CD4-positive, alpha-beta T cell treated with Interleukin-12 subunit alpha and Interleukin-12 subunit beta, for 1 hour (primary cell): Measurements from ENCODE around the gene ADAMTS9.

ENCODE experiments used
- DNase-seq: peaks from one replicate; pipeline ENCODE4 v3.0.0-alpha.2; 2020

The ADAMTS9 gene

DNA sequence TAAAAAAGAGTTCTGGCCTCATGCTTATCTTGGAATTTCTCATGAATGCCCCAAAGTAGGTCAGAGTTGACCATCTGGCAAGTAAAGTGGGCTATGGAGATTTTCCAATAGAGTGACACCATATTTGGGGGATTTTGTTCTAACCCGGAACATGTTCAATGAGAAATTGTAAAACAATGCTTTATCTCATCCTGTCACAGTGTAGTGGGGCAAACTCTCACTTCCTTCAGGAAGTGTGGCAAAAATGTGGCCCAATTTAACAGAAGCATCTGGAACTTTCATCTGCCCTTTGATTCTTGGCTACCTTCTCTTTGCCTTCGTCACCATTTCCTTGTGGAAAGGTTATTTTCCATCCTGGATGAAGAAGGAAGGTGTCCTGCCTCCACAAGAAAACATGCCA is 70.8 kb downstream of the ADAMTS9 start:
- DNase-seq = no peak

DNA sequence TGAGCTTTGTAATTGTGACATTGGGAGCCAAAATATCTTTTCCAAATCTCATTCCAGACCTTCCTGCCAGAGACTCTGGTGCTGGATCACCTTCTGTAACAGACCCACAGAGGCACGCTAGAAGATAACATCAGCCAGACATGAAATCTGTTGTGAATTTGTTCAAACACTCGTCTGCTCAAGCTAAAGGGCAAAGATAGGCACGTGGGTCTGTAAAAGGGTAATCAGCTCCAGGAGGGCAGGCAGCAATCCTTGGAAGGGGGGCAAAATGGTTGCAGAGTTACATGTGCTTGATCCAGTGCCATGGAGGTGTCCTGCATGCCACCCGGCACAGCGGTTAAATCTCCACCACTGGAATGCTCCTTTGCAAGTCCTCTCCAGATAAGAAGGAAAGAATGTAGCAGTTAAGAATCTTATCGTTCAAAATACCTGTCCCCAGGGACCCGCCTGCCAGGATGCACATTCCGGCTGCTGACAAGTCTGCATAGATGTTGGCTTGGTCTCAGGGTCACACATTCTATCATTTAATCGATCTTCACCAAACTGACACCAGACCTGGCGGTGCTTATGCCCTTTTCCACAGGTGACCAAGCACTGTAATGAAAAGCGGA is 74.8 kb downstream of the ADAMTS9 start:
- DNase-seq = no peak

DNA sequence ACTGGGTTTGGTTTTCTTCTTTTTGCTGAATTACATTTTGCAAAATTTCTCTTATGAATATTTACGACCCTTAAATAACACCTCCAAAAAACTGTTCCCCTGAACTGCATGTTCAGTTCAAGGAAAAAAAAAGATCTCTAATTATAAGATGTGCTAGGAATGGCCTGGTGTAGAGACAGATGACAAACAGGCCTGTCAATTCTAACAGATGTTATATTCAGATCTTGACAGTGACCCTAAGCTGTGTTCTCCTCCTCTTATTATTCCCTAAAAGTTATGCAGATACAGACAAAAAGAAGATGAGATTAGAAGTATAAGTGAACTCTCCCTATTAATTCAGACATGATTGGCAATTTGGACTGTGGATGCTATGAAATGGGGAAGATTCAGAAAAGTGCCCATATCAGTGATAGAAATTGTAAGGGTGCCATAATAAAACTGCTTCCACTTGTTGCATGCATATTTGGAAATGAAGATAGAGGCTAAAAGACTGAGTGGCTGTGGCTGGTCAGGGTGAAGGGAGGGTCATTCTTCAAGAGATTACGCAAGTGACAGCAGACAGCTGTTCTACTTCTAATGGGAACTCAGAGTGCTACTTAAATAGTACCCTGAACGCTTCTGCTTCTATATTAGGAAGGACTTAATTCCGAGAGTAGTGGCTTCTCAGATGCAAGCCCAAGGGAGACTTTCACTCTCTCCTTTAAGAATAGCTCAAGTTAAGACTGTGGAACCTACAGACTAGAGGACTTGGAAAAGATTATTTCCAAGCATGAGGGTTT is 75.5 kb downstream of the ADAMTS9 start:
- DNase-seq = no peak

DNA sequence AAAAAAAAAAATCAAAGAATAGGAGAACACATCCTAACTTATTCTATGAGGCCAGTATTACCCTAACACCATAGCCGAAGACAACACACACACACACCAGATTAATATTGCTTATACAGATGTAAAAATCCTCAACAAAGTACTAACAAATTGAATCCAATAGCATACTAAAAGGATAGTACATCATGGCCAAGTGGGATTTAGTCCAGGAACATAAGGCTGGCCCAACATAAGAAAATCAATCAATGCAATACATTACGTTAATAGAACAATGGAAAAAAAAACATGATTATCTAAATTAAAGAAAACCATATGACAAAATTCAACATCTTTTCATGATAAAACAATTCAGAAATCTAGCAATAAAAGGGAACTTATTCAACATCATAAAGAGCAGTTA is 79.1 kb downstream of the ADAMTS9 start:
- no peak for DNase-seq

DNA sequence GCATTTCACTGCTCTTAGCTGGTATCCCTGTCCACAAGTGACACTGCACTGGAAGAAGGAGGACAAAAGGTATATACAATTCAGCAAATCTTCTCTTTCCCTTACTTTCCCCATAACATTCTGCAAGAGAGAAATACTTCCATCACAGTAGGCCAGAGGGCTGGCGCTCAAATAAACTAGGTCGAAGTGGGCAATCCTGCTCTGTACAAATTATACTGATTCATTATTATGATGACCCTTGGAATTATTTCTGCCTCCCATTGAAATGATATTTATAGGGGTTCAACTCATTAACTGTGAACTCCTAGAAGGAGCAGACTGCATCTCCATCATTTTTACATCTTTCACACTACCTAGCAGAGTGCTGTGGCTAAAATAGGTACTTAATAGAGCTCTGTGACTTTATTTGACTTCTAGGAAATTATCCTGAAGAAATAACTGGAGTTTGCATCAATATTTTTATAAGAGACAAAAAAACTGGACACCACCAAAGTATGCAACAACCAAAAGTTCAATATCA is 80.7 kb downstream of the ADAMTS9 start:
- DNase-seq = no peak

DNA sequence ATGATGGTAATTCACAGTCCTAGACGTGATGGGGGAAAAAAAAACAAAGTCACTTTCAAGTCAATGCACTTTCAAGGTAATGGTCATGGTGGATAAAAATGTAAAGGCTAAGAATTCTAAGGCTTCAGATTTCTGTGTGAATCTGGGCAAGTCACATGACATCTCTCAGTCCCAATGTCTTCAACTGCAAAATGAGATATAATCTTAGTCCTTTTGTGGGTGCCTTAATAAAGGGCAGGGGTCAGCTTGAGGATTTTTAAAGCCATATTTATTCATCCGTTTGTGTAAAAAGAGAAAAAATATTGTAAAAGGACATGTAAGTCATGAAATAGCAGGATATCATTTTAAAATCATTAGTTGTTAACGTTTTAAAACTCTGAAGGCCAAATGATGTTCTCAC is 83.5 kb downstream of the ADAMTS9 start:
- no peak for DNase-seq

DNA sequence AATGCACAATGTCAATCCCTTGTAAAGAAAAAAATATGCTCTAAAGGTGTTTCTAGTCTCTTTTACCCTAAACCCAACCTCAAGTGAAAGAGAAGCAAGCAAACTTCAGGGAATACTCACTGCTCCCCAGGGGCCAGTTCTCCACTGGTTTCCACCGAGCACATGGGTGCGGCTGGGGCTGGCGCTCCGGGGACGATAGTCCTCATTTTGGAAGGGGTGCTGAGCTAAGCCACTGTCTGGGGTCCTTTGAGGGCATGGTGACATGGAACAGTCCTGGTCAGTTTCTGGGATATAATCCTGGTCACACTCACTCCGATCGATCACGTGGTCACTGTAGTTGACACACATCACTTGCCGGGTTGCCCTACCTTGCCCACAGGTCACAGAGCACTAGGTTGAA is 86.0 kb downstream of the ADAMTS9 start:
- no peak for DNase-seq

DNA sequence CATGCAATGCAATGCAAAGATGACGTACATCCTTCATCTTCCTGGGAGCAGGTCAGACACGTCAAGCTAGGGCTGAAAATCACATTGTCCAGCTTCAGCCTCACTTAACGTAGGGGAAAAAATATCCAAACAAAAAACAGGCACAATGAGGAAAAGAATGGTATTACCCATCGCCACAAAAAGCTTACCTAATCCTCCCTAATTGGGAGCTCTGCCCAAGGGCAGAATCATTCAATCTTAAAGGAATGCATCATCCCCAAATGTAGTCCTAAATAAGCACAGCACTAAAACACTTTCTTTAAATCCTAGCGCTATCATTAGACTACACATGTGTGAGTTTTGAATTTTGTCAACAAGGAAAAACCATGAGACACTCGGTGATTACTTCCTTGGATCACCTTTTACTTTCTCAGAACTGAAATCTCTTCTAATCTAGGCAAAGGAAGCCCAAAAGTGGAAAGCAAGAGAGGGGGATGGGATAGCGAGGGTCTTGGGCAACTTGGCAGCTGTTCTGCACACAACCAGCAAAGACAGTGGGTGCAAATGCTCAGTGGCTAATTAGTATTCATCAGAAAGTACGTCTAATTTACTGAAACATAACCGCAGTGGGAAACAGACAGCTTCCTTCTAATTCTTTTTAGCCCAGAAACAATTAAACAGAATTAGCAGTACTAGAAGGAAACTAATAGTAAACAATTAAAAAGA is 87.4 kb downstream of the ADAMTS9 start:
- DNase-seq = no peak

DNA sequence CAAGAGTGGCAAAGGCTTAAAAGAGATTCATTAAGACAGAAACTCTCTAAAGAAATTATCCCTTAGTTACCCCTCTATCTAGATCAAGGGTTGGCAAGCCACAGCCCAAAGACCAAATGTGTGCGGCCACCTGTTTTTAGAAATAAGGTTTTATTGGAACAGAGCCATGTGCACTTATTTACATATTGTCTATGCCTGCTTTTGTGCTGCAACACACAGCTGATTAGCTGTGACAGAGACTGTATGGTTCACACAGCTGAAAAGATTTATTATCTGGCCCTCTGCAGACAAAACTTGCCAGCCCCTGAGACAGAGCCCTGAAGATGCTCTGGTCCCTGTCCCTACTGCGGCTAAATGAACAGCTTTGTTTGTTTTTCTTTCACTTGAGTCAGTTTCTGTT is 88.1 kb downstream of the ADAMTS9 start:
- no peak for DNase-seq

DNA sequence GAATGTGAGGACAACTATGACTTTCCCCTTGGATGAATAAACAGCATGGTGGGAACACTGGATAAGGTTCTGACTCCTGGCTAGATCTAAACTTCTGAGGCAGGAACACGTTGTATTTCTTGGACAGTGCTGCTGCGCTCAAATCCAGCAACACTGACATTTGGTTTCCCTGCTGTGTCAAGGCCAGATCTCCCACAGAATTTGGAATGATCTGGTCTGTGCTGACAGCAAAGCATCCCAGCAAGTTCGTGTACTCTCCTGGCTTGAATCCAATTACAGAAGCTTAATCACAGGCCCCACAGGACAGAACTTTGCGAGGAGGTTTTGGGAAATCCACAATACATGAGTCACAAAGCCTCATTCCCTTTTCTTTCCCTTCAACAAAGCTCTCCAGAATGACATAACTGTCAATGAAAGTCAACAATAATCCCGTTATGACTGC is 92.5 kb downstream of the ADAMTS9 start:
- DNase-seq = no peak

DNA sequence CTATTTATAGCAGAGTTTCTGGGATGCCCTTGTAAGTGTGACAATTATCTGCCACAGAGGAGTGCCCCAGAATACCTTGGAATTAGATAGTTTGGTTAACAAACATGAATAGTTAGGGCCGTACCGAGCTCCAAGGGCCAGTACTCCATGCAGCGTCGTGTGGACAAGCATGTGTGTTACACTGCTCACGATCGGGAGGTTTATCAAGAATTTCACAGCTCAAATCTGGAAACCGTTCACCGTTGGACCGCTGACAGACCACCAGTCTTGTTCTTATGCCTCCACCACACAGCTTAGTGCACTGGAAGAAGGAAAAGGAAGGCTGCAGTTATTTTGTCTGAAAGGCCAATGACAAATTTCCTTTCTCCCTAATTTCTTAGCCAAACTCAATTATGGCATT is 93.7 kb downstream of the ADAMTS9 start:
- no peak for DNase-seq

DNA sequence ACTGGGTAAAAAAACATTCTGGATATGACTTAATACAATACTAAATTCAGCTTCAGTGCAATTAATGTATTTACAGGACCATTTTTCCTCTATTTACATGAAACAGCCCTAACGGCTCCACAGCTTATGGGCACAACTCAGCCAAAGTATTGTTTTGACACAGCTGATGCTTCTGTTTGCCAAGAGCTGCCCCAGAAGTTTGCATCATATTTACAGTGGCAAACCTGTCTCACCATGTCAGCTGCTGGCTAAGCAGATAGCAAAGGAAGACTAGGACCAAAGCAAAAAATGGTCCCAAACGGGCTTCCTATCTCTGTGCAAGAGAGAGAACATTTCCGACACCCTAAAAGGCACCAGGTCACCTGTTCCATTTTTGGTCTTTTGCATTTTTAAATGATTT is 94.5 kb downstream of the ADAMTS9 start:
- DNase-seq = no peak

DNA sequence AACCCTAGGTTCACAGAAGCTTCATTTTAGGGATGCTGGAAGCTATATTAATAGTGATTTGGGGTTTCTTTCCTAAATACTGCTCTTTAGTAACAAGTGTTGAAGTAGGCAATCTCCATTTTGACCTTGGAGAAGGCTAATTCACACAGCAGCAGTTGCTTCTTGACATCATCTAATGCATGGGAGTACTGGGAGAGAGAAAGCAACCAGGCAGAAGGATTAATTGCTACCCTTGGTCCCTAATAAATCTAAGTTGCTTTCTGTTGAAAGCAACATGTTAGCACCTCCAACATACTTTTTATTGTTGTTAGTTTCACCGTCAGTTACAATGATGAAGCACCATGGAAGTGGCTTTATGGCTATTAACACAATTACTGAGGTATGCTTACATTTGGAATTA is 96.2 kb downstream of the ADAMTS9 start:
- DNase-seq = no peak

DNA sequence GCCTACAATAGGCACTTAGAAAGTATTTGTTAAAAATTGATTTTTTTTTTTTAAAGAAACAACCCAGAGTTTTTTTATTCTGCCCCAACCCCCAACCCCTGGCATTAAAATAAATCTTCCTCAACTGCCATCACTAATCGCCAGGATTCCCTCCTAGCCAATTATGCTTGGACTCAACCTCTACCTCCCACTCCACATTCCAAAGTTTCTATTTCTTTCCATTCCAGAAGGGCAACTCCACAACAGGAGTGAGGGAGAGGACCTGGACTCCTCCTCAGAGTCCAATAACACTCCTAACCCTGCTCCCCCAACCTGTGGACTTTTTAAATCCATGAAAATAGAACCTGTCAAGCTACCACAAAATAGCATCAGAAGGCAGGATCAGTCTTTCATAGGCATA is 99.4 kb downstream of the ADAMTS9 start:
- no peak for DNase-seq

DNA sequence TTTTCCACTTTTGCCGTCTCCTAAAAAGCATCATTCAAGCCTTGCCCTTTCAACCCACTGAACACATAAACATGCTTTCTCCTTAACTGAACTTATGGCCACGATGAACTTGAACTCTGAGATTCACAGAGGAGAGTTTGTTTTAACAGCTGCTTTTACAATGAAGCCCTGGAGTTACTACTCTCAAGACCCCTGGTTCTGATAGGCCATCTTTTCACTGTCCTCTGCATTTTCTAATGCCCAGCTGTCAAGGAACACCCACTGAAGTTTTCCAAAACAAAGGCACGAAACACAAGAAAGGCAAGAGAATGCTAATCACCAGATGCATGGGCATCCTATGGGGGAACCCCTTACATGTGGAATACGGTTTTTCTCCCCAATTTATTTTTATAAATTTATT is 100.8 kb downstream of the ADAMTS9 start:
- no peak for DNase-seq

DNA sequence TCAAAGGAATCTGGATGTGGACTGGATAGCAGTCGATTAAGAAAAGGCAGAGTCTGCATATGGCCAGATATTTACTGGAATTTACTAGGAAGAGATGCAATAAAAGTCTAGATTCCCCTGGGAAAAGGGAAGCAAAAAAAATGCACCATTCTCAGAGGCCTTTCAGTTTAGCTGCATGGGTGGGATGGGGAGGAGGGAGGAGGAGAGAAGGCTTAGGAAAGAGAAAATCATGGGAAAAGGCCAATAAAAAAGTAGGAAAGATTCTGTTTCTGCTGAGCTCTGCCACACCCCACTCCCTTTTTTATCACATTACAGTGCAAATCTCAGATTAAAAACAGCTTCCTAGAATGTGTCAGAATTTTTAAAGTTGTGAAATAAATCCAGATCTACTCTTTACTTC is 103.6 kb downstream of the ADAMTS9 start:
- no peak for DNase-seq

DNA sequence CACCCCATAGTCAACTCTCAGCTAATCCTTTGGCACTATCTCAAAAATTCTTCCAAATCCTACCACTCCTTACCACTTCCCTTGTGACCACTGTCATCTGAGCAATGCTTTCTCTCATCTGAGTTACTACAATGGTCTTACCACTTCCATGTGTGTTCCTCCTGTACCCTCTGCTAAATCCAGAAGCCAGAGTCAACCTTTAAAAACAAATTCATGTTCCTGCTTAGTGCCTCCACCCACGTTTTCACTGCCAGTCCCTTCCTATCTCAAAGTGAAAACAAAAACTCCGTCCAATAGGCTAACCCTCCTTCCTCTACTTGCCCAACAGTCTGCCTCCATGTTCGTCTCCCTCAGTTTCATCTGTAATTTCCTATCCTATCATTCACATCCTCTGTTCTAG is 109.0 kb downstream of the ADAMTS9 start:
- DNase-seq = no peak

DNA sequence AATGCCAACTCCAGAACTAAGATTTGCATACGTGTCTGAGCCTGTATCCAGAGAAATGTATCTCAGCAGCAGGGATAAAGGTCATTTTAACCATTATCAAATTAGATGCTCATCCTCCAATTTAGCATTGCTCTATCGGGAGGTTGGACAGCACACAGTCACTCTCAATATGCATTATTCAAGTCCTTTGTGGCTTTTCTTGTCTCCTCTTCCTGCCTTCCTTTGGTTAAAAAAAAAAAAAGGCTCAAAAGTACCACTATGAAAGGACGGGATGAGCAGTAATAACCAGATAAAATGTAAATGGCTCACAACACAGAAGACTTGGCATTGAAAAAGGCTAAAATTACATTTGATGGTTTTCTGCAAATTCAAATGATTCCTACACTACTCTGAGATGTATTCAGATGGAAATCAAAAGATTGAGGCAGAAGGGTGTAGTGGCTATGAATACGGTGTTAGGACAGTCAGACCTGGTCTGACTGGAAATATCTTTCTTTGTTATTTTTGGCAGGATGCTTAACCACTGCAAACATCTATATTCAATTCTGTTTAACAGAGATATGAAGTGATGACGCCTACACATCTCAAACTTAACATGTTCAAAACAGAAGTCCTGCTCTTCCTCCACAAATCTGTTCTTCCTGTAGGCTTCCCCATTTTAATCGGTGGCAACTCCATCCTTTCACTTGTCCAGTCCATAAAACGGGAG is 109.6 kb downstream of the ADAMTS9 start:
- no peak for DNase-seq

DNA sequence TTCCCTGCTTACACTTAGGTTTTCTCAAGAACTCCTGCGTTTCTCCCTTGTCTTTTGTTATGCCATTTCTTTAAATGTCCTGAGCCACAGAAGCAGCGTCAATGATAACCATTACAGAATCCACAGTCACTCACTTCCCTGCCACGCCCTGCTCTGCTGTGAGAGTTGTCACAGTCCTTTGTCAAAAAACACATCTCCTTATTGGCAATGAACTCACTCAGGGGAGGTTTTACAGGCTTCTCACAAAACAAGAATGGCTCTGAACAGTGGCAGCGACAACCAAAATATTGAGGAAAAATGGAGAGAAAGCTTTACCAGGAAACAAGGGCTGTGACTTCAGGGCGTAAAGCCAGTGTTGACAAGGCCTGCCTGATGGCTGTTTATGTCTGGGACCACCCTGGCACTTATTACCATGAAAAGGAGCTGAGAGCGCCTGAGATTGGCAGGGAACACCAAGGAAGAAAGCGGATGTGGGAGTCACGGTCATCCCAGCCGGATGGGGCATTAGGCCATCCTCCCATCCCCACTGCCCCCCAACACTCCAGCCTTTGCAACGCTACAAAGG is 111.5 kb downstream of the ADAMTS9 start:
- DNase-seq = no peak

DNA sequence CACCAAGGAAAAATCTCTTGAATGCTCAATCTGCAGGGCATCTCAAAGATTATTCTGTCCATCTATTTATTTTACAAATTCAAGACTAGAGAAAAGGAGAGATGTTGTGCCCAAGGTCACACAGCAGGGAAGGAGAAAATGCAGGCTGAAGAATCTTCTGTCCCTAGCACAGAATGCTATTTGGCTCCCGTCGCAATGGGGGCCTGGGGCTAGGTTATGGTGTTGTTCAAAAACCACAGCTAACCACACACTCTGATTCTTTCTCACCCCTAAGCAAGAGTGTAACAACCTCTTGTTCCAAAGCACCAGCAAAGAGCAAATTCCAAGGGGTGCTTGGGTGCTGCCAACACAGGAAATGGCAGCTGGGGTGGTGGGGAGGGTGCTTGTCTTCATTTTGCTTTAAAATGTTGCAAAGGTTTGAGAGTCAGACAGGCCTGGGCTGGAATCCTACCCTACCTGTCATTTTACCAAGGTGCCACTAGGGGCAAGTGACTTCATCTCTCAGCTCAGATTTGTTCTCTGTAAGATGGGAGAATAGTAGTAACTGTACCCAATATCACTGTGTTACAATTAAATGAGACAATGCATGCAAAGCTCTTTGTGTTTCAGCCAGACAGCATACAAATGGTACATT is 112.5 kb downstream of the ADAMTS9 start:
- DNase-seq = no peak

DNA sequence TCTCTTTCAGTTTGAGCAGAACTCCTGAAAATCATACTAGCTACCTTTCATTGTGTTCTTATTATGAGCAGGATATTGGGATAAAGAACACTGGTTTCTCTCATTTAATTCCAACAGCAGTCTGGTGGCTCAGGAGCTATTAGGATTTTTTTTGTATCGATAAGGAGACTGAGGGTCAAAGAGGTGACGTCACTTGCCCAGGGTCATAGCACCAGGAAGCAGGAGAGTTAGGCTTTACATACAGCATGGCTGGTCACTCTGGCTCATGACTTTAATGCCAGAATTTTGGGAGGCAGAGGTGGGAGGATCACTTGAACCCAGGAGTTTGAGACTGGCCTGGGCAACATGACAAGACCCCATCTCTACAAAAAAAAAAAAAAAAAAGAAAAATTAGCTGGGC is 113.6 kb downstream of the ADAMTS9 start:
- no peak for DNase-seq

DNA sequence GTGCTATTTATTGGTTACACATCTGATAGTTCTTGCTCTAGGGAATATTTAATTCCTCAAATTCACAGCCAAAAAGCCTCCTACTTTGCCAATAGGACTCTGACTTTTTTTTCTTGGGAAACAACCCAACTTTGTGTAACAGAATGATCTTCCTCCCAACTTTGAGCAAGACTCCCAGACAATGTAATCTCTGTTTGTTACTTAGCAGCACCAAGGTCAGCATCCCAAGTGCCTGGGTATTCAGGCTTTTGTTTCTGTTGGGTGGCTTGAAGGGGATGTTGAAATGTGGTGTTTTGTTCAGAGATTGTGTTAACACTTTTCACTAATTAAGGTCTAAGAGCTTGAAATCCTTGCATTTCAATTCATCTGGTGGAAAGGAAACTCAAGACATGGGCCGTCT is 115.8 kb downstream of the ADAMTS9 start:
- no peak for DNase-seq
